K562 treated with DMSO at 1 percent for 48 hours (cell line): ENCODE data around the gene FKBP10. TPM values are rescaled to one million over a fixed set of nuclear protein-coding genes. Genes with fewer than 3 reads are reported as not detected.

Experiments used
- total RNA-seq: library from RNA; unstranded; fragments of 300-600 nt; gene quantifications from 2 replicates; pipeline ENCODE4 v1.2.3, GENCODE V29; 2022; ENCODE audit warnings: low replicate concordance; ENCODE audit errors: extremely low read depth

The FKBP10 gene
- not detected in 2 replicates for total RNA-seq

DNA sequence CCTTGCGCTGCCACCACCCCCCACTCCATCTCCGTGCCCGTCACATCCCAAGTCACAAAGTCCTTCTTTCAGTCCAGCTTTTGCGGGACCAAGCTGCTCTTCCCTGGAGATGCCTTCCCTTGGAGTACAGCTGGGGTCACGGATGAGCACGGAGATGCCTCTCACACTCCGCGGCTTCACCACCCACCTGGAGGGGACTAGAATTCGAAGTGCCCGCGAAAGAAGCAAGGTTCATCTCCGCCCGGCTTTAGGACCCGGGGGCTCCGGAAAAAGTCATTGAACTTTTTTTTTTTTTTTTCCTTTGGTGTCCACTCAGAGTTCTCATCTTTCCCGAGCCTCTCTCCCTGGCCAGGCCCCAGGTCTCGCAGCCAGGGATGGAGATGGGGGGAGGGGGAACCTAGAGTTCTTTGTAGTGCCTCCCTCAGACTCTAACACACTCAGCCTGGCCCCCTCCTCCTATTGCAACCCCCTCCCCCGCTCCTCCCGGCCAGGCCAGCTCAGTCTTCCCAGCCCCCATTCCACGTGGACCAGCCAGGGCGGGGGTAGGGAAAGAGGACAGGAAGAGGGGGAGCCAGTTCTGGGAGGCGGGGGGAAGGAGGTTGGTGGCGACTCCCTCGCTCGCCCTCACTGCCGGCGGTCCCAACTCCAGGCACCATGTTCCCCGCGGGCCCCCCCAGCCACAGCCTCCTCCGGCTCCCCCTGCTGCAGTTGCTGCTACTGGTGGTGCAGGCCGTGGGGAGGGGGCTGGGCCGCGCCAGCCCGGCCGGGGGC, at the start of gene FKBP10:
Gene FKBP10 (plus strand): TSS at position 624 of the 771 bp plus-strand sequence. CDS start 31 bp downstream, at position 655.

DNA sequence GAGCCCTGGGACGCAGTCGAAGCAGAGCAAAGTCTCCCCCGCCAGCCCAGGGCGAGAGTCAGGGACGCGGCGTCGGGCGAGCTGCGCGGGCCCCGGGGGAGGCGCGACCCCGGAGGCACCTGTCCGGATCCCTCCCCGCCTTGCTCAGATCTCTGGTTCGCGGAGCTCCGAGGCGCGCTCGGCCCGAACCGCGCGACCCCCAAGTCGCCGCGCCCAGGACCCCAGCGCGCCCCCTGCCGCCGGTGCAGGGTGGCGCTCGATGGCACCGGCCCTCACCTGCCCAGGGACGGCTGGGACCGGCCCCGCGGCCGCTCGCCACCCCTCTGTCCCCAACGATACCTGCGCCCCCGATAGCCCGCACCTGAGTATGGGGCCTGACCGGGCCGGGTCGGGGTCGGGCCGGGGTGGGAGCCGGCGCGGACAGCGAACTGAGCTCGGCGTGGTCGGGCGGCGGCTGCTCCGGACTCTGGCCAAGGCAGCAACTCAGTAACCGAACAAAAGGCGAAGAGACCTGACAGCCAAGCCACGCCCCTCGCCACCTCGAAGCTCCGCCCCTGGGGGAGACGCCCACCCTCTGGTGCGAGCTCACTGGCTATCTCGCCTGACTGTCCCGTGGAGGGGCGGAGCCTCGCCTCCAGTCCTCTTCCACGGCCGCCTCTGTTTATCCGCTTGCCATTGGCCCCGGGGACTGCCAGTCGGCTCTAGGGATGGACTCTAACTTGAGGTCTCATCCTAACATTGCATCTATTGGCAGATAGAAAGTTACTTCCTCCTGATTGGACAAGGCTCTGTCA, 26.4 kb upstream of the FKBP10 start, which contains the start of gene JUP:
Gene JUP (minus strand): TSS at position 485 of the 794 bp plus-strand sequence. CDS start 14,857 bp downstream, outside the sequence.

DNA sequence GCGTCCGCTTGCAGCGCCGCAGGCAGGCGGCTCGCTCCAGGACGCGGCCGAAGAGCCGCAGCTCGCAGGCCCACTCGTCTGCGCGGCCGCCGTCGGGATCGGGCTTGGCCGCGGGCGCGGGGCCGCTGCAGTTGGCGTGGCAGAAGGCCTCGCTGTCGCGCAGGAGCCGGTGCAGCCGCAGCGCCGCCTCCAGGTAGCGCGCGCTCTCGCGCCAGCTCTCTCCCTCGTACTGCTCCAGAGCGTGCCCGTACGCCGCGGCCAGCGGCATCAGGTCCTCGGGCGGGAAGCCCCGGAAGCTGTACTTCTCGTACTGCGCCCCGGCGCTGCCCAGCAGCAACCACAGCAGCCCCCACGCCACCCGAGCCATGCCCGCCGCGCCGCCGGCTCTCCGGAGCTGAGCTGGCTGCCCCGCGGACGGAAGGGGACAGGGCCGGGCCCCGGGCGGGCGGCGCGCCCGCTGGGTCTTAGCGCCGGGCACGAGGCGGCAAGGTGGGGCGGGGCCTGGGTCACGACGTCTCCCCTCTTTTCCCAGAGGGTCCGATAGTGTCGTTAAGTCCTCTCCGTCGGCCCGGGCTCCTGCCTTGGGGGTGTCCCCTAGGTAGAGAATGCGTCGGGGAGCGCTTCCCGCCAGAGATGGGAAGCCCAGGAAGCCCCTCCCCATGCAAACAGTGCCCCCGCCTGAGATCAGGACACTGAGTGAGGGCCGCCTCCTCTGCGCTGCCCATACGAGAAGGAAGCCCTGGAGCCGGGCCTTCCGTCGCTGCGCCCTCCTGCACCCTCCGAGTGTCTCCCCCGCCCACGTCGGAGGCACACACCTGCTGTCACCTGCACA, 1.0 kb upstream of the FKBP10 start, which contains the start of gene P3H4:
Gene P3H4 (minus strand): TSS at position 401 of the 832 bp plus-strand sequence. CDS start 34 bp downstream, at position 367.

GRCh38 chr17:41835800-41836549, 23.2 kb downstream of the FKBP10 start, which contains the start of gene NT5C3B:
Gene NT5C3B (minus strand): TSS chr17:41836232. CDS start chr17:41836193, 39 bp downstream.

GRCh38 chr17:41837761-41838538, 25.1 kb downstream of the FKBP10 start, which contains the start of gene KLHL10:
Gene KLHL10 (plus strand): TSS chr17:41837825. CDS start chr17:41837933, 108 bp downstream.

GRCh38 chr17:41864836-41865595, 52.2 kb downstream of the FKBP10 start, which contains the start of gene KLHL11:
Gene KLHL11 (minus strand): TSS chr17:41865423. CDS start chr17:41865370, 53 bp downstream.

Other genes with a start within 250 kb of the FKBP10 start
- not detected in 2 replicates for gene KRT9, start 240.9 kb upstream of the FKBP10 start, total RNA-seq
- not detected in 2 replicates for gene KRT14, start 226.1 kb upstream of the FKBP10 start, total RNA-seq
- gene KRT16, start 200.2 kb upstream of the FKBP10 start, total RNA-seq: not detected in 2 replicates
- gene KRT17, start 188.4 kb upstream of the FKBP10 start, total RNA-seq: not detected in 2 replicates
- 437 and 1,744 TPM in 2 replicates for gene EIF1, start 124.1 kb upstream of the FKBP10 start, total RNA-seq
- gene GAST, start 100.7 kb upstream of the FKBP10 start, total RNA-seq: not detected in 2 replicates
- not detected in 2 replicates for gene HAP1, start 78.4 kb upstream of the FKBP10 start, total RNA-seq
- gene JUP, start 26.3 kb upstream of the FKBP10 start, total RNA-seq: not detected in 2 replicates
- not detected in 2 replicates for gene P3H4, start 1.1 kb upstream of the FKBP10 start, total RNA-seq
- gene NT5C3B, start 23.2 kb downstream of the FKBP10 start, total RNA-seq: not detected in 2 replicates
- not detected in 2 replicates for gene KLHL10, start 24.8 kb downstream of the FKBP10 start, total RNA-seq
- not detected in 2 replicates for gene KLHL11, start 52.4 kb downstream of the FKBP10 start, total RNA-seq
- not detected in 2 replicates for gene ACLY, start 105.9 kb downstream of the FKBP10 start, total RNA-seq
- not detected in 2 replicates for gene ODAD4, start 117.6 kb downstream of the FKBP10 start, total RNA-seq
- gene CNP, start 153.8 kb downstream of the FKBP10 start, total RNA-seq: not detected in 2 replicates
- gene DNAJC7, start 204.4 kb downstream of the FKBP10 start, total RNA-seq: 468 TPM in 1 of 2 replicates, not detected in the other
- gene NKIRAS2, start 207.1 kb downstream of the FKBP10 start, total RNA-seq: not detected in 2 replicates
- not detected in 2 replicates for gene C17orf113, start 237.6 kb downstream of the FKBP10 start, total RNA-seq